WTC11 (cell line): ENCODE results near the gene LCLAT1. TPM values are rescaled to one million over a fixed set of nuclear protein-coding genes. Genes with fewer than 3 reads are reported as not detected.

ENCODE experiments used
- ATAC-seq: fragments of 200-7000 bp; cut with Tn5 transposase; 2 replicates; pipeline ENCODE4 v1.10.0; 2021; ENCODE audit warnings: mild to moderate bottlenecking, moderate library complexity
- CTCF ChIA-PET: fragments of 300-600 bp; sonication (Branson Sonifier 250); formaldehyde crosslinking; loops from one replicate; lab custom pipeline; 2021; ENCODE audit warnings: antibody characterized with exemption; lab: Charles Lee
- POLR2A ChIA-PET: fragments of 350-600 bp; sonication (Branson Sonifier 250); formaldehyde crosslinking; loops from one replicate; lab custom pipeline; 2021; ENCODE audit warnings: antibody characterized with exemption; lab: Charles Lee
- DNase-seq: peaks from one replicate; pipeline ENCODE4 v3.0.0; 2021; ENCODE audit warnings: low spot score
- H3K27ac Mint-ChIP-seq: 2 replicates; pipeline ENCODE4 v1.8.0; 2021; ENCODE audit warnings: mixed read lengths
- H3K27me3 Mint-ChIP-seq: 2 replicates; pipeline ENCODE4 v1.8.0; 2021; ENCODE audit warnings: low read depth, mild to moderate bottlenecking, moderate library complexity, mixed read lengths
- H3K36me3 Mint-ChIP-seq: 2 replicates; pipeline ENCODE4 v1.8.0; 2021; ENCODE audit warnings: mixed read lengths
- H3K4me1 Mint-ChIP-seq: 2 replicates; pipeline ENCODE4 v1.8.0; 2022; ENCODE audit warnings: mixed read lengths
- H3K4me3 Mint-ChIP-seq: 2 replicates; pipeline ENCODE4 v1.8.0; 2021; ENCODE audit warnings: mild to moderate bottlenecking, moderate library complexity, mixed read lengths
- H3K9me3 Mint-ChIP-seq: 2 replicates; pipeline ENCODE4 v1.8.0; 2021; ENCODE audit warnings: mixed read lengths
- ATF1 ChIP-seq: sonication (generic); formaldehyde crosslinking; IDR thresholded peaks from 2 replicates; pipeline ENCODE4 v1.8.1; 2023; ENCODE audit warnings: mild to moderate bottlenecking, moderate library complexity, missing genetic modification reagents
- CBFB ChIP-seq: sonication (generic); formaldehyde crosslinking; IDR thresholded peaks from 2 replicates; pipeline ENCODE4 v1.8.1; 2022; ENCODE audit warnings: mild to moderate bottlenecking, low read depth, missing genetic modification reagents
- CREB1 ChIP-seq: sonication (generic); formaldehyde crosslinking; IDR thresholded peaks from 2 replicates; pipeline ENCODE4 v1.8.0; 2023; ENCODE audit warnings: mild to moderate bottlenecking, missing genetic modification reagents
- ESRRA ChIP-seq: sonication (generic); formaldehyde crosslinking; IDR thresholded peaks from 2 replicates; pipeline ENCODE4 v1.8.1; 2022; ENCODE audit warnings: mild to moderate bottlenecking, missing genetic modification reagents, borderline replicate concordance
- FOXJ3 ChIP-seq: sonication (generic); formaldehyde crosslinking; IDR thresholded peaks from 2 replicates; pipeline ENCODE4 v1.9.0; 2021; ENCODE audit warnings: missing genetic modification reagents, mild to moderate bottlenecking, borderline replicate concordance
- FOXK1 ChIP-seq: sonication (generic); formaldehyde crosslinking; IDR thresholded peaks from 2 replicates; pipeline ENCODE4 v1.8.0; 2022; ENCODE audit warnings: mild to moderate bottlenecking, moderate library complexity, missing genetic modification reagents
- FOXP1 ChIP-seq: sonication (generic); formaldehyde crosslinking; IDR thresholded peaks from 2 replicates; pipeline ENCODE4 v1.8.0; 2022; ENCODE audit warnings: missing genetic modification reagents, mild to moderate bottlenecking, moderate library complexity, borderline replicate concordance
- FOXP4 ChIP-seq: sonication (generic); formaldehyde crosslinking; IDR thresholded peaks from 2 replicates; pipeline ENCODE4 v1.8.0; 2022; ENCODE audit warnings: mild to moderate bottlenecking, missing genetic modification reagents
- JUN ChIP-seq: sonication (generic); formaldehyde crosslinking; IDR thresholded peaks from 2 replicates; pipeline ENCODE4 v1.8.0; 2023; ENCODE audit warnings: mild to moderate bottlenecking, missing genetic modification reagents
- MXD4 ChIP-seq: fragments of 250-450 bp; sonication (Bioruptor Pico); IDR thresholded peaks from 2 replicates; pipeline ENCODE4 v1.8.0; 2021; ENCODE audit warnings: mild to moderate bottlenecking, moderate library complexity, borderline replicate concordance
- NFATC4 ChIP-seq: fragments of 250-450 bp; sonication (Bioruptor Pico); IDR thresholded peaks from 2 replicates; pipeline ENCODE4 v1.9.0; 2021; ENCODE audit warnings: mild to moderate bottlenecking
- NR2C2 ChIP-seq: sonication (generic); formaldehyde crosslinking; IDR thresholded peaks from 2 replicates; pipeline ENCODE4 v1.8.0; 2022; ENCODE audit warnings: mild to moderate bottlenecking, missing genetic modification reagents
- NR3C1 ChIP-seq: sonication (generic); formaldehyde crosslinking; conservative IDR thresholded peaks from 2 replicates; pipeline ENCODE4 v1.8.1; 2023; ENCODE audit warnings: low read depth, mild to moderate bottlenecking, missing genetic modification reagents
- OVOL2 ChIP-seq: fragments of 250-450 bp; sonication (Bioruptor Pico); IDR thresholded peaks from 2 replicates; pipeline ENCODE4 v1.9.0; 2021; ENCODE audit warnings: mild to moderate bottlenecking, borderline replicate concordance
- PRRX2 ChIP-seq: fragments of 250-450 bp; sonication (Bioruptor Pico); IDR thresholded peaks from 2 replicates; pipeline ENCODE4 v1.8.0; 2021; ENCODE audit warnings: mild to moderate bottlenecking
- RORB ChIP-seq: fragments of 250-450 bp; sonication (Bioruptor Pico); IDR thresholded peaks from 2 replicates; pipeline ENCODE4 v1.9.0; 2021; ENCODE audit warnings: mild to moderate bottlenecking
- SMAD3 ChIP-seq: sonication (generic); formaldehyde crosslinking; IDR thresholded peaks from 2 replicates; pipeline ENCODE4 v1.8.0; 2022; ENCODE audit warnings: missing genetic modification reagents, mild to moderate bottlenecking, borderline replicate concordance
- TEAD1 ChIP-seq: sonication (generic); formaldehyde crosslinking; IDR thresholded peaks from 2 replicates; pipeline ENCODE4 v1.8.0; 2022; ENCODE audit warnings: mild to moderate bottlenecking, missing genetic modification reagents
- ZMAT4 ChIP-seq: fragments of 250-450 bp; sonication (Bioruptor Pico); IDR thresholded peaks from 2 replicates; pipeline ENCODE4 v1.9.0; 2021; ENCODE audit warnings: mild to moderate bottlenecking
- ZNF232 ChIP-seq: sonication (generic); formaldehyde crosslinking; IDR thresholded peaks from 2 replicates; pipeline ENCODE4 v1.8.0; 2022; ENCODE audit warnings: mild to moderate bottlenecking, missing genetic modification reagents
- ZNF416 ChIP-seq: fragments of 250-450 bp; sonication (Bioruptor Pico); IDR thresholded peaks from 2 replicates; pipeline ENCODE4 v1.9.0; 2021; ENCODE audit warnings: mild to moderate bottlenecking, inconsistent platforms
- total RNA-seq: library from RNA; stranded (reverse); gene quantifications from 3 replicates; pipeline ENCODE4 v1.2.3, GENCODE V29; 2021
- TF ChIP-seq, protein P1 (sequence below): sonication (generic); formaldehyde crosslinking; IDR thresholded peaks from 2 replicates; pipeline ENCODE4 v1.8.0; 2023; ENCODE audit warnings: missing genetic modification reagents, mild to moderate bottlenecking, borderline replicate concordance

LCLAT1 gene
- total RNA-seq, 1 experiment from 2014 or later, result 22.3 TPM

- no peak overlapping the region for H3K4me3 Mint-ChIP-seq
- no peaks in the 10 kb centered on the region for H3K27me3 Mint-ChIP-seq
- ChIA-PET CTCF (no interaction called here), POLR2A (no interaction called here)
- no peak overlapping the region for H3K27ac Mint-ChIP-seq
- DNase-seq, result no peak
- no peak for ATAC-seq
- H3K36me3 Mint-ChIP-seq, result no peaks in the 10 kb centered on the region
- no peak for TF ChIP-seq FOXK1 (CRISPR knock-in tag)
- TF ChIP-seq MXD4 (CRISPR knock-in tag), result no peak
- TF ChIP-seq ZNF416 (CRISPR knock-in tag), result no peak
- no peak for TF ChIP-seq RORB (CRISPR knock-in tag)
- TF ChIP-seq ESRRA (CRISPR knock-in tag), result no peak
- TF ChIP-seq ZMAT4 (CRISPR knock-in tag), result no peak
- no peak for TF ChIP-seq PRRX2 (CRISPR knock-in tag)
- no peak for TF ChIP-seq FOXP4 (CRISPR knock-in tag)
- no peak for TF ChIP-seq SMAD3
- TF ChIP-seq ATF1 (CRISPR knock-in tag), result no peak
- TF ChIP-seq ZNF232 (CRISPR knock-in tag), result no peak
- no peak for TF ChIP-seq NFATC4 (CRISPR knock-in tag)
- TF ChIP-seq FOXP1 (CRISPR knock-in tag), result no peak
- TF ChIP-seq, all 79 proteins: peak for 0
- Mint-ChIP-seq H3K9me3 (no peaks in the 10 kb centered on the region), H3K4me1 (peaks cover 6% of the 10 kb centered on the region)
Measured at GRCh38 chr2:30680121-30680520, 233.1 kb downstream of the LCLAT1 start.

GRCh38 chr2:30681022-30681421, 234.0 kb downstream of the LCLAT1 start:
- POLR2A ChIA-PET, result no interaction called here
- no peak for TF ChIP-seq NFATC4 (CRISPR knock-in tag)
- TF ChIP-seq JUN, result no peak
- TF ChIP-seq, all 79 proteins: peak for 0
- H3K36me3 Mint-ChIP-seq, result no peaks in the 10 kb centered on the region
- ATAC-seq, result no peak
- no peaks in the 10 kb centered on the region for H3K27me3 Mint-ChIP-seq
- CTCF ChIA-PET, result interaction anchor here (1.0 kb wide), 1 partner anchor 31 kb away, joined by 3 read pairs; no protein-coding TSS in a partner anchor
- peaks cover 6% of the 10 kb centered on the region for H3K4me1 Mint-ChIP-seq
- no peaks in the 10 kb centered on the region for H3K9me3 Mint-ChIP-seq
- no peak overlapping the region for H3K4me3 Mint-ChIP-seq
- no peak overlapping the region for H3K27ac Mint-ChIP-seq
- DNase-seq, result no peak

GRCh38 chr2:30683236-30683956, 236.3 kb downstream of the LCLAT1 start:
- ChIA-PET POLR2A (no interaction called here), CTCF (interaction anchor here (0.9 kb wide), 1 partner anchor 28 kb away, joined by 3 read pairs; no protein-coding TSS in a partner anchor)
- Mint-ChIP-seq H3K9me3 (no peaks in the 10 kb centered on the region), H3K4me1 (peaks cover 8% of the 10 kb centered on the region), H3K4me3 (no peak overlapping the region), H3K27ac (no peak overlapping the region), H3K27me3 (no peaks in the 10 kb centered on the region), H3K36me3 (no peaks in the 10 kb centered on the region)
- no peak for TF ChIP-seq OVOL2 (CRISPR knock-in tag)
- DNase-seq, result no peak
- ATAC-seq, result no peak

- H3K36me3 Mint-ChIP-seq, result no peaks in the 10 kb centered on the region
- peaks cover 14% of the 10 kb centered on the region for H3K4me1 Mint-ChIP-seq
- DNase-seq (no peak), ATAC-seq (no peak)
- POLR2A ChIA-PET, result no interaction called here
- no peak overlapping the region for H3K4me3 Mint-ChIP-seq
- no peaks in the 10 kb centered on the region for H3K27me3 Mint-ChIP-seq
- no peak for TF ChIP-seq CBFB (CRISPR knock-in tag)
- TF ChIP-seq CREB1 (CRISPR knock-in tag), result no peak
- no peak for TF ChIP-seq NR3C1
- TF ChIP-seq FOXJ3, result no peak
- TF ChIP-seq, protein P1, sequence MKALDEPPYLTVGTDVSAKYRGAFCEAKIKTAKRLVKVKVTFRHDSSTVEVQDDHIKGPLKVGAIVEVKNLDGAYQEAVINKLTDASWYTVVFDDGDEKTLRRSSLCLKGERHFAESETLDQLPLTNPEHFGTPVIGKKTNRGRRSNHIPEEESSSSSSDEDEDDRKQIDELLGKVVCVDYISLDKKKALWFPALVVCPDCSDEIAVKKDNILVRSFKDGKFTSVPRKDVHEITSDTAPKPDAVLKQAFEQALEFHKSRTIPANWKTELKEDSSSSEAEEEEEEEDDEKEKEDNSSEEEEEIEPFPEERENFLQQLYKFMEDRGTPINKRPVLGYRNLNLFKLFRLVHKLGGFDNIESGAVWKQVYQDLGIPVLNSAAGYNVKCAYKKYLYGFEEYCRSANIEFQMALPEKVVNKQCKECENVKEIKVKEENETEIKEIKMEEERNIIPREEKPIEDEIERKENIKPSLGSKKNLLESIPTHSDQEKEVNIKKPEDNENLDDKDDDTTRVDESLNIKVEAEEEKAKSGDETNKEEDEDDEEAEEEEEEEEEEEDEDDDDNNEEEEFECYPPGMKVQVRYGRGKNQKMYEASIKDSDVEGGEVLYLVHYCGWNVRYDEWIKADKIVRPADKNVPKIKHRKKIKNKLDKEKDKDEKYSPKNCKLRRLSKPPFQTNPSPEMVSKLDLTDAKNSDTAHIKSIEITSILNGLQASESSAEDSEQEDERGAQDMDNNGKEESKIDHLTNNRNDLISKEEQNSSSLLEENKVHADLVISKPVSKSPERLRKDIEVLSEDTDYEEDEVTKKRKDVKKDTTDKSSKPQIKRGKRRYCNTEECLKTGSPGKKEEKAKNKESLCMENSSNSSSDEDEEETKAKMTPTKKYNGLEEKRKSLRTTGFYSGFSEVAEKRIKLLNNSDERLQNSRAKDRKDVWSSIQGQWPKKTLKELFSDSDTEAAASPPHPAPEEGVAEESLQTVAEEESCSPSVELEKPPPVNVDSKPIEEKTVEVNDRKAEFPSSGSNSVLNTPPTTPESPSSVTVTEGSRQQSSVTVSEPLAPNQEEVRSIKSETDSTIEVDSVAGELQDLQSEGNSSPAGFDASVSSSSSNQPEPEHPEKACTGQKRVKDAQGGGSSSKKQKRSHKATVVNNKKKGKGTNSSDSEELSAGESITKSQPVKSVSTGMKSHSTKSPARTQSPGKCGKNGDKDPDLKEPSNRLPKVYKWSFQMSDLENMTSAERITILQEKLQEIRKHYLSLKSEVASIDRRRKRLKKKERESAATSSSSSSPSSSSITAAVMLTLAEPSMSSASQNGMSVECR, result no peak
- no peak for TF ChIP-seq TEAD1 (CRISPR knock-in tag)
- no peak for TF ChIP-seq NR2C2 (CRISPR knock-in tag)
- CTCF ChIA-PET, result interaction anchor here (0.7 kb wide), 1 partner anchor 65 kb away, joined by 4 read pairs; no protein-coding TSS in a partner anchor
- no peak overlapping the region for H3K27ac Mint-ChIP-seq
- no peaks in the 10 kb centered on the region for H3K9me3 Mint-ChIP-seq
Measured at GRCh38 chr2:30684026-30684425, 237.0 kb downstream of the LCLAT1 start.
